Embryonic facial prominence (tissue), 1 donor: ENCODE measurements around the gene NAIF1.
A peak's percentile ranks its signal among the peaks of the same experiment; 100 is the strongest.

ENCODE experiments used
- DNase-seq: peaks from one replicate; pipeline ENCODE4 v3.0.0-alpha.2; 2016; ENCODE audit errors: extremely low spot score

The NAIF1 gene

DNA sequence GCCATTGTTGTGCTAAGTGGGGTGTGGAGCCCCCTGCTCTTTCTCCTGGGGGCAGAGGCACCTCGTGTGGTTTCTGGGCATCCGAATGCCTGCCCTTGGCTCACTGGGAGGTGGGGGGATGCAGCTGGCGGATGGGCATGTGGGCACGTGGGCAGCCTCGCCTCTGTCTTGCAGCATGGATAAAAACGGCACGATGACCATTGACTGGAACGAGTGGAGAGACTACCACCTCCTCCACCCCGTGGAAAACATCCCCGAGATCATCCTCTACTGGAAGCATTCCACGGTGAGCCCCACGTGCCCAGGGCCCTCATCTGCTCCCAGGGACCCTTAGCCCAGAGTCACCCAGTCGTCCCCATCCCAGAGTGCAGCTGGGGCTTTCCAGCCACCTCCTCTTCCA, 35.1 kb upstream of the NAIF1 start:
- DNase-seq, result no peak

DNA sequence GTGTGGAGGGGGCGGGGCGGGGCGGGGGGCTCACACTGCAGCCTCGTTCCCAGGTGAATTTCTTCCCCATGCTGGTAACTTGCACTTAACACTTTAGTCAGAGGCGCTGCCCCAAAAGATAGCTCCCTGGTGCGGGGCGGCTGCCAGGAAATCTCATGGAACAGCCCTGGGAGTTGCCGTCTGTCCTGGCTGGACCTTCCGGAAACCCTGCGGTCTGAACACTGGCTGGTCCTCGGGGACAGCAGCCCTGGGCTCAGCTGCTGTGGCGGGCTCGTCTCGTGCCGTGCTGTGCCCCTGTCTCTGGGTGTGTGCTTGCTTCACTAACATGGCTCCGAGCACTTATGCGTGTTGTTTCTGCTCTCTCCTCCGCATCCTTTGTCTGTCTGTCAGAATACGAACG, 34.6 kb upstream of the NAIF1 start:
- DNase-seq, result no peak

DNA sequence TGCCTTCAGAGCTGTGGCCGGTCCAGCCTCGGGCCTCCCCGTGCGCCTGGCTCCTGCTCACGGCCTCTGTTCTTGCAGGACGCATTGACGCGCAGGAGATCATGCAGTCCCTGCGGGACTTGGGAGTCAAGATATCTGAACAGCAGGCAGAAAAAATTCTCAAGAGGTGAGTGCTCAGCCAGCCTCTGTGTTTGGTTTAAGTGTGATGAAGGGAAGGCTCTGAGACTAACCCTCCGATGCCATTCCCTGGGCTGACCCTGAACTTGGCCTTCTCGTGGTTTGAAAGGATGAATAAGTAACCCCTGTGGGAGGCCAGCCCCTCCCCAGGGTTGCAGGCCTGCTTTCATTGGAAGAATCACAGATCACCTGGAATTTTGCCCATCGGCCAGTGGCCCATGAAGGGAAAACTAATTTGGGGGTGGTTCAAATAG, 34.1 kb upstream of the NAIF1 start:
- no peak for DNase-seq

DNA sequence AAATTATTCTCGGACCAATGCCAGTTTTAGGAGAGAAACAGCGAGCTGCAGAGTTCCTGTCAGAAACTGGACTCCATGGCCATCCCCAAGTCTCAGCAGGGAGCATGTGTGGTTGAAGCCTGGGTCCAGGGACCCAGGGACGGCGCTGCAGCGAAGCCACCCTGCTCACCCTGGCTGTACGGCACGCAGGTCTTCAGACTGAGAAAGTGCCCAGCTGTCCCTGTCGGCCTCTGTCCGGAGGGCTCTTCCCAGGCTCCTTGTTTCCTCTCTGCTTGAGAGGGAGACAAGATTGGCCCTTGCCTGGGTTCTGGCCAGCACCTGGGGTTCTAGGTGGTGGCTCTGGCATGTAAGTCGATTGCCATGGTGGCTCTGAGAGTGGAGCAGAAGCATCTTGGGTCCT, 33.5 kb upstream of the NAIF1 start:
- DNase-seq, result no peak

DNA sequence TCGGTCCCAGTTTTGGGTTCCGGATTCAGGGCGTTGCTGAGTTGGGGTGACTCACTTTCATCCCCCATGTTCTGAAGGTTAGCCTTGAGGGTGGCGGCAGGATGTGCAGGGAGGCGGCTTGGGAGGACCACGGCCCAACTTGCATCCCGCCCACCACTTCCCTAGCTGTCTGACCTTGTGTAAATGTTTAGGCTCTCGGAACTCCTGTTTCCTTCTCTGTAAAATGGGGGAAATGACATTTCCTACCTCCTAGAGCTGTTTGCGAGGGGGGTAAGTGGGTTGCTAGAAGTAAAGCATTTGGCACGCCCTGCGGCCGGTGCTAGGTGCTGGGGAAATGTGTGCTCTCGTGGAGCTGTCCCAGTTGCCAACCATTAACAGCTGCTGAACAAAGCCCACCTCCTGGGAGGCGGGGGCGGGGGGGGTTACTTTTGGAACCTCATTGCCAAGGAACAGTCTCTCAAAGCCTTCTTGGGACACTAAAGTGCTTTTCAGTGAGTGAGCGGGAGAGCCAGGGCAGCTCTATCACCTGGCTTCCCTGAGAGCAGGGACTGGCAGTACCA, 32.9 kb upstream of the NAIF1 start:
- no peak for DNase-seq

DNA sequence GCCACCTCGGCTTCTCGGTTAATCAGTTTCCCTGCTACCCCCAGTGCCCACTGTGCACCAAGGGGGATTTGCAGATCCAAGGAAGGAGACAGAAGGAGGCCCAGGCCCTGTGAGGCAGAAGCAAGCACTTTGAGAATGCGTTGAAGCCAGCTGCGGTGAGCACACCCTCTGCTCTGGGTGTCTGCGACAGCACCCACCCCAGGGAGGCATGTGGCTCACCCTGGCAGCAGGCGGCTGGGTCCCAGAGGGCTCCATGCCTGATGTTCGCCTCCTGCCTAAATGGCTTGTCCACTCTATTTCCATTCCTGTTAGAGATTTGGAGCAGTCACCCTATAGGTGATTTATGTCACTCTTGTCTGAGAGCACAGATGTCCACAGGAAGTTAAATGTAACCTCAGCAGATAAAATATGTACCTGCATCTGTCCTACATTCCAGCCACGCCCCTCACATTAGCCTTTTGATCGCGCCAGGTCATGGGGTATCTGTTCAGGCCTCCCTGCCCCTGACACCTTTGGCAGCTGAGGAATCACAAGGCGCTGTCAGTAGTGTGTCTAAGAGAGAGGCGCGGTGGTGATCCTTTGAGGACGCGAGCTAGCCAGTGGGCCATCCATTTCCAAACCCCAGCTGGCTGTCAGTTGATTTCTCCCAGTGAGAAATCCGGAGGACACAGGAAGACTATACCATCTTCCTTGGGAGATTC, 32.3 kb upstream of the NAIF1 start:
- DNase-seq, result no peak

DNA sequence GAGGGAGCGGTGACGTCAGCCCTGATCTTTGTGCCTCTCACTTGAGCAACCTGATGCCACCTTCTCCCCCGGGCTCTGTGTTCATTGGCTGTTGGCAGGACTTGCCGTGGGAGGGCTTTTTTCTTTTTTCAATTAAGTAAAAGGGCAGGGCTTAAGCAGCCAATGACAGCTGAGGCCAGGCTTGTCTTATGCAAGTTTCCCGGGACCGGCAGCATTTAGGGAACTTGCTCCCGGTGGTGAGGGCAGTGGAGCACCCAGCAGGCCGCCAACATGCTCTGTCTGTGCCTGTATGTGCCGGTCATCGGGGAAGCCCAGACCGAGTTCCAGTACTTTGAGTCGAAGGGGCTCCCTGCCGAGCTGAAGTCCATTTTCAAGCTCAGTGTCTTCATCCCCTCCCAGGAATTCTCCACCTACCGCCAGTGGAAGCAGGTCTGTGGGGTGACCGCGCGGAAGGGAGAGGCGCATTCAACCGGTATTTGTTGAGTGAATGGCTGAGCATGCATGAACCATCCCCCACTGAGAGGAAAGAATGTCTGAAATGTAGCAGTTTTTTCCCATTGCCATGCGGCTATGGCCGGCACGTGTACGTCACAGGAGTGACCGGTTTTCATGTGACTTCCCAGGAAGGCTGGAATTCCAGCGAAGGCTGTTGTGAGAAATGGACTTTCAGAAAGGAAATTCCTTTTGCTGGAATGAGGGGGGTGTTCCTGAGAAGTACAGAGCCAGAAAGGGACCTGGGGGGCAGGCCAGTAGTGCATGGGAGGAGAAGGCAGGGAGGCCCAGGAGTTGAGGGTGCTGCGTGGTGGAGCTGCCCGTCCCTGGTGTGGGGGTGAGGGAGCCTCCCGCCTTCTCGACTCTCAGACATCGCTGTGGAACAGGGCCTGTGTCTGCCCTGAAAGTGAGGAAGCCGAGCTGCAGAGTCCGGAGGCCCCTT, 31.4 kb upstream of the NAIF1 start:
- DNase-seq, result peak; percentile 90

DNA sequence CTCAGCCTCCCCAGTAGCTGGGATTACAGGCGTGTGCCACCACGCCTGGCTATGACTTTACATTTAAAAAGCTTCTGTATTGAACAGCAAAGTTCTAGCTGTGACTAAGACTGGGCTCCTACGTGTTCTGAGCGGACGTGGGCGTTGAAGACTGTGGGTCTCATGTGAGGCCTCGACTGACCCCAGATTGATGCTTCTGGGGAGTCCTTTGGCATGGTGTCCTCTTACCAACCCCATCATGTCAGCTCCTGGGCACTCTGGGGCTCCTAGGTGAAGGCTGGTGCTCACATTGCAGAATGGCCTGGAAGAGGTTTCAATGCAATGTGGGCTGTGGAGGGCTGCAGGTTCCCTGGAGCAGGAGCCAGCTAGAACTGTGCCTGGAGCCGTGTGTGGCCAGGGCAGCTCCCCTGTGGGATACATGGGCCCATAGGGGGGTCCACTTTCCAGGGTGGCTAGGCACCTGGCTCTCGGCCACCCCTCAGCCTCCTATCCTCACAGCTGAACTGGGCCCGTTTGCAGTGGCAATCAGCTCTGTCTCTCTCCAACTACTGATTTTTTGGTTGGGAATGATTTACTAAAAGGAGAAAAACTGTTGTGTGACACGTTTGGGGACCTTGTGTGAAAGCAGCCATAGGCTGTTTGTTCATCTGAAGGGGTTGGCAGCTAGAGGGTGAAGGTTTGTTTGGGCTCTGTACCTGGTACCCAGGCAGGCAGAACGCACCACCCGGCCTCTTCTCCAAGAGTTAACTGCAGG, 30.6 kb upstream of the NAIF1 start:
- DNase-seq, result no peak

DNA sequence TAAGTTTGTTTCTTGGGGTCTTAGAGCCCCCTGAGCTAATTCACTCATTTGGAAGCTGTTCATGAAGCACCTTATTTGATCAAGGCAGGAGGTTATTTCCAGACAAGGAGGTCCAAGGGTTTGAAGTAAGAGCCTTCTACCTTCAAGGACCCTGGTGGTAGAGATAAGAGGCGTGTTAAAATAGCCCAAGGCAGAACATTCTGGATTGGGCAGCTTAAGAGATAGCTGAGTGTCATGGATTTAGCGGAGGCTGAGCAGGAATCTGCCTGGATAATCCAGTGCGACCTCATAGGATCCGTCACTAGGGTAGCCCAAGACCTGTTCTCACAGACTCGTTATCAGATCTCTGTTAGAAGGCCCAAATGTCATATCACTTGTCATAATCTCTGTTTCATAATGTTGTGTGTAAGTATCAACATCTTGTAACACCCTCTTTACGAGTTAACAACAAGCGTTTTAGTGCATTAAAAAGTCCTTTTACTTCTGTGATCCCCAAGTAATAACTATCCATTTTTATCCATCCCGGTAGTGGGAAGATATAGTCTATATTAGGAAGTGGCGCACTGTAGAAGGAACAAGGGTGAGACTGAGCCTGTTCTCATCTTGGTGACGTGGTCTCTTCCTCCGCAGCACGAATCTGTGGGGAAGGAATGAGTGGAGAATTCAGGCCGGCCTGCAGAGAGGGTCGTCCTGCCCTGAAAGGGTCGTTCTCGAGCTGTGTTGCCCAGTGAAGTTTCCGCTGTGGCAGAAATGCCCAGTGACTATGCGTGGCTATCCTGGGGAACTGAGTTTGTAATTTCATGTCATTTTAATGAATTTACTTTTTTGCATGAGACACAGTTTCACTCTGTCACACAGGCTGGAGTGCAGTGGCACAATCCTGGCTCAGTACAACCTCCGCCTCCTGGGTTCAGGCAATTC, 29.8 kb upstream of the NAIF1 start:
- DNase-seq, result no peak

DNA sequence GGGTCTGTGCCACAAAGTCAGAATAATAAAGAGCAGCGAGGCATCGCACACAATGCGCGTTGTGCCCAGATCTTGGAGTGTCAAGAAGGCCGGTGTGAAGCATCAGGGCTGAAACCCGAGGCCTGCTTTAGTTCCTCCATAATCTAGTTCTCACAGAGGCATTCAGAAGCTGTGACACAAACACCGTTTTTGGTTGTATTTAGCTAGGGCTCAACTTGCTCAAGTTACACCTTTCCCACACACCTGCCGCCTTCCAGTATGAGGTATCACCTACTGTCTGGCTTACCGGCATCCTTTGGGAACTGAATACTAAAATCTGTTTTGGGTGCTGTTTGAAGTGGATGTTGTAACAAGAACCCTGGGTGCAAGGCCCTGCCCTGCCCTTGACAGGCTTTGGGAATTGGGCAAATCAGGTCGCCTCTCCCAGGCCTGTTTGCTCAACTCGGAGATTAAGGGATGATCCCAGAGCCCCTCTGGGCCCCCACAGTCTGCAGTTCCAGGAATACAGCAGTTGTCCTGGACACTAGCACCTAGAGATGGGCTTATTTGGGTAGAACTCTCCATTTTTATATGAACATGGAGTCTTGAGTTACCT, 27.9 kb upstream of the NAIF1 start:
- DNase-seq, result no peak

DNA sequence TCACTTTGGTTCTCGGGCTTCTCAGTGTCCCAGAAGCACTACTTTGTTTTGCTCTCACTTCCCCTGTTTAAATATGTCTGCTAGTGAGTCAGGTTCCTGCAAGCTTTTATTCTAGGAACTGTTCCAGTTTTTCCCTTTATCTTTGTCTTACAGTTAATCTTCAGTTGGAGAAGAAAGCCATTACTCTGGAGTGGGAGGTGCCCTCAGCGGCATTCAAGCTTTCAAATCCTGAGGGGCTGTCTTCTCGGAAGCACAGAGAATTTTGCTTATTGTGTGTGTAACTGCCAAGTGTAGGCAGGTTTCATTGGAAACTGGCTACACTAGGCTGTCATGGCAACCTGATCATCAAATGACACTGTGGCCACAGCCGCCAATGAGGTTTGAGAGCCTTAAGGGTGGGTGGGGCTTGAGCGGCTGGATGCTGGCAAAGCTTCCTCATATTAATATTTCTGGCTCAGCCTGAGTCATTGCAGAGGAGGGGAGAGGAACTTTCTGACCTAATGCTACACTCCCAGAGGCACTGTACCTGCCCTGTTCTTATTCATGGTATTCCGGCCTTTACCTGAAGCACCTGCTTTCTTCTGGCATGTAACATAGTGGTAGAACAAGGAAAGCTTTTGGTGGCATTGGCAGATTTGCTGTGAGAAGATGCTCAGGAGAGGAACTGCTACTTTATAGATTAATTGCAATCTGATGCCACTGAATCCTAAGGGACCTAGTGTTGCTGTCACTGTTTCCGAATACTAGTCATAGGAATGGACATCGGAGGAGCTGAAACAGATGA, 27.2 kb upstream of the NAIF1 start:
- peak; percentile 96 for DNase-seq

DNA sequence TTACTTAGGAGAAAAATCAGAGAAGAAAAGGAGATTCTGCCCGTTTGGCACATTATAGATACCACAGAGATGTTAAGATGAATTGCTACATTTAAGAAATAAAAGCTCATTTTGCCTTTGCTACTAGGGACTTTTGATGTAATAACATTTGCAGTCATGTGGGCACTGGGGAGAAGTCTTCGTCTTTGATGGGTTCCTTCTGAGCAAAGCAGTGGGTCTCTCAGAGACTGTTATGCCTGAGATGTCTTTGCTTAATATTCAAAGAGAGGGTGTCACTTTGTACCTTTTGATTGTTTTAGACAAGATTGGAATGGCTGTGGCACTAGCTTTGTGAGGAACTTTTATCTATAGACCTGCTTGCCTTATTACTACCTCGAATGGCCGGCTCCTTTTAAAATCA, 25.9 kb upstream of the NAIF1 start:
- DNase-seq, result no peak

DNA sequence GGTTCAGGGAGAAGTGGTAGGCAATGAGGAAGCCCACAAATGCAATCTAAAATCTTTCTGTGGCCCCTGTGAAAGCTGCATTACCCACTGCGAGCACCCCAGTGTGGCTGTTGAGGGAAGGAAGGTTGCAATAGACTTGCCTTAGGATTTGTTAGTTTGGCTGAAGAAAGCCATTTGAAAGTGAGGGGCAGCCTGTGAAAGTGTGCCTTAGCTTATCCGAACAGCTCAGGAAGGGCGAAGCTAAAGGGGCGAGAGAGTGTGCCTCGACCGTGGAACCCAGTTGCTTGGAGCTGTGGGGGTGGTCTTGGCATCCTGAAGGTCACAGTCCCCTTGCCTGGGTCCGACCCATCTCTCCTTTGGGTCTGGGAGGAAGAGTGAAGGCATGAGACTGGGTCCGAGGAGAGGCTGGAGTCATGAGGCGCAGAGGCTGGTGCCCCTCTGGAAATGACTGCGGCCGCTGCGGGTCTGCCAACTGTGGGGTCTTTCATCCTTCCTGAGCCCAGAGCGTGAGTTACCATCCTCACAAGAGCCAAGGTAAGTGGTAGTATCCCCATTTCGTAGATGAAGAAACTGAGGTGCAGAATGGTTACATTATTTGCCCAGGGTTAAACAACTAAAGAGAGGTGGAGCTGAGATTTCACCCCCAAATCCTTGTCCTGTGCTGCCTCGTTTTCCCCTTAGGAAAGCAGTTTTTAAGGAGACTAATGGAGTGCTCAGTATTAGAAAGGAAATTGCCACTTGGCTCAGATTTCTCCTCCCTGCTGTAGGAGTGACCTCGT, 25.3 kb upstream of the NAIF1 start:
- no peak for DNase-seq

DNA sequence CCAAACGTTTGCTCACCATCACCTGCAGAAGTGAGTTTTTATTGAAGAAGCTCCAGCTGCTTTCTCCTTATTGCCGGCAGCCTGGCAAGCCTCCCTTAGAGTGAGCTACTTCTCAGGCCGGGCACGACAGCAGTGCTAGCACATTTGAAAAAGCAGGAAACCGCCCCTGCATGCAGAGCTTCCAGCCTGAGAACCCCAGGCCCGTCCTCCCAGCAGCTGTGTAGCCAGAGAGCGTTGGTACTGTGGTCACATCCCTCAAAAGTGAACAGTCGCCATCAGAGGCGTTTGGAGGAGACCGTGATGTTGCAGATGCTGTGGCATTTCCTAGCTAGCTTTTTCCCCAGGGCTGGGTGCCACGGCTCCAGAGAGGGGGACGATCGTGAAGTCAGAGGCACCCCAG, 24.5 kb upstream of the NAIF1 start:
- DNase-seq, result no peak

DNA sequence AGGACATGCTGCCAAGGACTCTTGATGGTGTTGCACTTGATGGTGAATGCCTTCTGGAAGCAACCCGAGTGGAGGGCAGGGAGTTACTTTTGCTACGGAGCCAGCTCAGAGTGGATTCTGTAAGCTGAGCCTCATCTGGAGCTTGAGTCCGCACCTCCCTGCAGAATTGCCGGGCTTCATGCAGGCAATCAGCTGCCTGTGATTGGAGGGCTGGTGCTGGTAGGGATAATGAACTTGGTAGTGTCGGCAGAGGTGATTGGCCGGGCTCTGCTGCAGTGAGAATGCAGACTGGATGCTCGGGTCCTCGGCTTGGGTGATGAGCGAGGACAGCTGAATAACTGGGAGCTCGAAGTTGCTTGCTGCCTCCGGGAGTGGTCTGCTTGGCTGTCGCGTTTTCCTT, 24.0 kb upstream of the NAIF1 start:
- DNase-seq, result peak; percentile 83

DNA sequence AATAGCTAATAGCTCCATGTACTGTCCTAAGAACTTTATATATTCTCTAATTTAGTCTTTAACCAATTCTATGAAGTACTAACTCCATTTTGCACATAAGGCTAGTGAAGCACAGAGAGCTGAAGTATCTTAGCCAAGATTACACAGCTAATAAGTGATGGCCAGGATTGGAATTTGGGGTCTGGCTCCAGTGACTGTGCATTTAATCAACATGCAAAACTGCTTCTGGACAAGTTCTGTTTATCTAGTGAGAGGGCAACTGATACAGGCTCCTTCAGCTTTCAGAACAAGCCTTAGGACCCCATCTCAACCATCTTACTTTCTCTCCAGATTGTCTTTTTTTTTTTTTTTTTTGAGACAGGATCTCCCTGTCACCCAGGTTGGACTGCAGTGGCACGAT, 22.2 kb upstream of the NAIF1 start:
- DNase-seq, result no peak

DNA sequence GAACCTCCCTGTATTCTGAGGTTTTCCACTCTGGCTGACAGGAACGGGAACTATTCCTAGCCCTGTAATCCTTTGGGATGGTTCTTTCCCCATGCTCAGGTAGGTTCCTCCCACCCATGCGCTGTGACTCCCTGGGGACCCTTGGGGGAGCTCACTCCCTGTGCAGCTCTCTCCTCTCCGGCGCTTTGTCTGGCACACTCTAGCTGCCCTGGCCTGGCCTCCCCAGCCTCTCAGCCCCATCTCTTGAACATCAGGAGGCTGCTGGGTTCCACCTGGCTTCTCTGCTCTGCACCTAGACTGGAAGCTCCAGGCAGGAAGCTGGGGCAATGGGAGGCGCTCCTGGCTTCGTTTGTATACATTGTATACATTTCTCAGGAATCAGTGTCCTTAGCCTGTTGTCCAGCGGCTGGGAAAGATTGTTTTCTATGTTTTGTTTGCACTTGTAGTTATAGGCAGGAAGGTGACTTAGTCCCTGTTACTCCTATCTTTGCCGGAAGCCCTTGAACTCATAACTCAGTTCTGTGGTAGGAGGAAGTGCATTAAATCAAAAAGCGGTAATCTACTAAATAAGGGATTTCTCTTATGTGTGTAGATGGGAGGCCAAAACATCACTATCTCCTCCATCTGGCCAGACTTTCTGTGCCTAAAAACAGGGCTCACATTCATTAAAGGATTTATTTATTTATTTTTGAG, 21.3 kb upstream of the NAIF1 start:
- no peak for DNase-seq

DNA sequence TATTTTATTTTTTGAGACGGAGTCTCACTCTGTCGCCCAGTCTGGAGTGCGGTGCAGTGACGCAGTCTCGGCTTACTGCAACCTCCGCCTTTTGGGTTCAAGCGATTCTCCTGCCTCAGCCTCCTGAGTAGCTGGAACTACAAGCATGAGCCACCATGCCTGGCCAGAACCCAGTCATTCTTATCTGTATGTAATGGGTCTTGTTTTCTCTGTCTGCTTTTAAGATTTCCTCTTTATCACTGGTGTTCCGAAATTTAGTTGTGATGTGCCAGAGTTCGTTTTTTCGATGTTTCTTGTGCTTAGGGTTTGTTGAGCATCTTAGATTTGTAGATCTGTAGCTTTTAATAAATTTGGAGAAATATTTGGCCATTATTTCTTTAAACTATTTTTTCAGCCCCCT, 20.1 kb upstream of the NAIF1 start:
- DNase-seq, result no peak
